Activated CD4-positive, alpha-beta memory T cell treated with anti-CD3 and anti-CD28 coated beads for 36 hours (primary cell): Measurements from ENCODE around the gene KLHDC3. TPM values are rescaled to one million over a fixed set of nuclear protein-coding genes. Genes with fewer than 3 reads are reported as not detected.
A peak's percentile ranks its signal among the peaks of the same experiment; 100 is the strongest.
"Not testable (repeated sequence)": the region's sequence is repeated elsewhere in the genome, so short reads cannot be mapped to it uniquely, and the experiment has no call there.

Experiments used
- CTCF ChIA-PET: fragments of 350-600 bp; sonication (Branson Sonifier 250); formaldehyde crosslinking; loops from one replicate; lab custom pipeline; 2021; ENCODE audit warnings: antibody characterized with exemption, inconsistent platforms; lab: Charles Lee
- POLR2A ChIA-PET: fragments of 350-600 bp; sonication (Branson Sonifier 250); formaldehyde crosslinking; loops from one replicate; lab custom pipeline; 2021; ENCODE audit warnings: antibody characterized with exemption; lab: Charles Lee
- DNase-seq: peaks from one replicate; pipeline ENCODE4 v3.0.0-alpha.2; 2020
- H3K27ac Mint-ChIP-seq: one replicate; pipeline ENCODE4 v1.8.0; 2021; ENCODE audit warnings: mixed read lengths
- H3K27me3 Mint-ChIP-seq: one replicate; pipeline ENCODE4 v1.8.0; 2021; ENCODE audit warnings: mixed read lengths
- H3K36me3 Mint-ChIP-seq: one replicate; pipeline ENCODE4 v1.8.0; 2021; ENCODE audit warnings: mixed read lengths
- H3K4me1 Mint-ChIP-seq: one replicate; pipeline ENCODE4 v1.8.0; 2021; ENCODE audit warnings: low read depth, mixed read lengths
- H3K4me3 Mint-ChIP-seq: one replicate; pipeline ENCODE4 v1.8.0; 2021; ENCODE audit warnings: mild to moderate bottlenecking, mixed read lengths
- H3K9me3 Mint-ChIP-seq: one replicate; pipeline ENCODE4 v1.8.0; 2021; ENCODE audit warnings: mixed read lengths
- intact Hi-C: fragments of 100-400 bp; cut with micrococcal nuclease; formaldehyde crosslinking; loops from one replicate; pipeline ENCODE4 v1.15.1; 2023
- total RNA-seq, 2 experiments: library from RNA; stranded (reverse); gene quantifications; one replicate each; pipeline ENCODE4 v1.2.3, GENCODE V29; 2021

KLHDC3 gene
- total RNA-seq, 2 experiments from 2014 or later = 48.1 to 52.3 TPM

DNA sequence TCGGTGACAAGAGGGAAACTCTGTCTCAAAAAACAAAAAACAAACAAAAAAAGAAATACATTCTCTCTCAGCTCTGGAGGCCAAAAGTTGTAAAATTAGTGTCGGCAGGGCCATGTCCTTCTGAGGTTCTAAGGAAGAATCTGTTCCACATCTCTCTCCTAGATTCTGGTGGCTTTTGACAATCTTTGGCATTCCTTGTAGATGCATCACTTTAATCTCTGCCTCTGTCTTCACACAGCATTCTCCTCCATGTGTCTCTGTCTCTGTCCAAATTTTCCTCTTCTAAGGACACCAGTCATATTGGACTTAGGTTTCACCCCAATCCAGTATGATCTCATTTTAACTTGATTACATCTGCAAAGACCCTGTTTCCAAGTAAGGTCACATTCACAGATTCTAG is 20.6 kb upstream of the KLHDC3 start:
- POLR2A ChIA-PET = interaction anchor here (1.0 kb wide), 1 partner anchor 15 kb away, joined by 3 read pairs; the partner anchor contains the start of gene PEX6

DNA sequence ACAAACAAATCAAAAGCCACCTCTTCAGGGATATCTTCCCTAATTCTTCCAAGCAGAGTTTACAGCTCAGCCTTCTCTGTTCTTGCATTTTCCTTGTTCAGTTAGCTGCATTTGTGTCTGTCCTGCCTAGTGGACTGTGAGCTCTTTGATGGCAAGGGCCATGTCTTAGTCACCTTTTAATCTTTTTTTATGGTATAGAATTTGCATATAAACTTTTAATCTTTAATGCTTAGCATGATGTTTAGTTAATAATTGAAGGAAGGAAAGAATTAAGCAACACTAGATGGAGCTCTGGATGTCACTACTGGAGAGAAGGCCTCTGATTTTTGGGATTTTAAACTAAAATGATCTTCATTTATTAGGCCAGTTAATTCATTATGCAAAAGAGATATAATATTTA is 17.5 kb upstream of the KLHDC3 start:
- Mint-ChIP-seq H3K4me3 (no peak overlapping the region), H3K27ac (no peak overlapping the region), H3K27me3 (no peaks in the 10 kb centered on the region), H3K4me1 (peaks cover 13% of the 10 kb centered on the region), H3K36me3 (peaks cover 8% of the 10 kb centered on the region), H3K9me3 (no peaks in the 10 kb centered on the region)
- no peak for DNase-seq
- intact Hi-C loops = no loop called here
- CTCF ChIA-PET = interaction anchor here (1.0 kb wide), 2 partner anchors 12 to 147 kb away, joined by 4 to 5 read pairs; partner anchors contain the start of gene PPP2R5D
- POLR2A ChIA-PET = interaction anchor here (0.7 to 1.1 kb wide), 3 partner anchors 9 to 18 kb away, joined by 3 read pairs; partner anchors contain the start of gene PEX6

More for the DNA sequence above, 20.6 kb upstream of the KLHDC3 start:
- intact Hi-C loops = no loop called here
- Mint-ChIP-seq H3K27ac (peak overlapping the region; percentile 4), H3K9me3 (no peaks in the 10 kb centered on the region), H3K4me1 (peaks cover 16% of the 10 kb centered on the region), H3K36me3 (peaks cover 22% of the 10 kb centered on the region), H3K4me3 (no peak overlapping the region), H3K27me3 (no peaks in the 10 kb centered on the region)
- CTCF ChIA-PET = no interaction called here
- no peak for DNase-seq

GRCh38 chr6:42998205-42998604 is 15.8 kb upstream of the KLHDC3 start:
- H3K4me1 Mint-ChIP-seq = peaks cover 13% of the 10 kb centered on the region
- H3K9me3 Mint-ChIP-seq, DNase-seq, H3K36me3 Mint-ChIP-seq, POLR2A ChIA-PET, CTCF ChIA-PET, H3K4me3 Mint-ChIP-seq, intact Hi-C loops, H3K27me3 Mint-ChIP-seq, H3K27ac Mint-ChIP-seq: not testable (repeated sequence)

DNA sequence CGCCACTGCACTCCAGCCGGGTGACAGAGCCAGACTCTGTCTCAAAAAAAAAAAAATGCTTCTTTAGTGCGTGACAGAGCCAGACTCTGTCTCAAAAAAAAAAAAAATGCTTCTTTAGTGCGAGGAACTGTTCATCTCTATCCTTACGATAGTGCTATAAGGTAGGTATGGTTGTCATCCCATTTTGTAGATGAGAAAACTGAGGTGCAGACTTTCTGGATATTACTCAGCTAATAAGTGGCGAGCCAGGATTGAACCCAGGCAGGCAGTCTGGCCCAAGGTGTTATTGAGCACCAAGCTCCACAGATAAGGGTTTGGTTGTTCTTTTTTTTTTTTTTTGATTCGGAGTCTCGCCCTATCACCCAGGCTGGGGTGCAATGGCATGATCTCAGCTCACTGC is 12.2 kb upstream of the KLHDC3 start:
- Mint-ChIP-seq H3K36me3 (peaks cover 7% of the 10 kb centered on the region), H3K4me1 (peaks cover 3% of the 10 kb centered on the region), H3K4me3 (no peak overlapping the region), H3K27me3 (no peaks in the 10 kb centered on the region), H3K9me3 (no peaks in the 10 kb centered on the region), H3K27ac (no peak overlapping the region)
- DNase-seq = no peak
- ChIA-PET POLR2A (interaction anchor here (0.6 kb wide), 1 partner anchor 330 kb away, joined by 3 read pairs; no protein-coding TSS in a partner anchor), CTCF (interaction anchor here (0.6 to 0.7 kb wide), 2 partner anchors 454 to 1018 kb away, joined by 3 read pairs; no protein-coding TSS in a partner anchor)
- intact Hi-C loops = no loop called here

- Mint-ChIP-seq H3K27me3 (no peaks in the 10 kb centered on the region), H3K27ac (no peak overlapping the region), H3K9me3 (no peaks in the 10 kb centered on the region), H3K4me1 (peaks cover 3% of the 10 kb centered on the region), H3K36me3 (peaks cover 24% of the 10 kb centered on the region), H3K4me3 (no peak overlapping the region)
- intact Hi-C loops = no loop called here
- POLR2A ChIA-PET = interaction anchor here (0.5 to 1.5 kb wide), 3 partner anchors 9 to 160 kb away, joined by 3 to 4 read pairs (median 4); partner anchors contain the start of gene PPP2R5D
- DNase-seq = no peak
- CTCF ChIA-PET = no interaction called here
These were observed 8.2 kb upstream of the KLHDC3 start for GRCh38 chr6:43005844-43006243.

- no peaks in the 10 kb centered on the region for H3K9me3 Mint-ChIP-seq
- no peak for DNase-seq
- POLR2A ChIA-PET = interaction anchor here (0.5 to 1.5 kb wide), 3 partner anchors 10 to 159 kb away, joined by 3 to 4 read pairs (median 4); partner anchors contain the start of gene PPP2R5D
These were observed 7.8 kb upstream of the KLHDC3 start for GRCh38 chr6:43006251-43006650.

DNA sequence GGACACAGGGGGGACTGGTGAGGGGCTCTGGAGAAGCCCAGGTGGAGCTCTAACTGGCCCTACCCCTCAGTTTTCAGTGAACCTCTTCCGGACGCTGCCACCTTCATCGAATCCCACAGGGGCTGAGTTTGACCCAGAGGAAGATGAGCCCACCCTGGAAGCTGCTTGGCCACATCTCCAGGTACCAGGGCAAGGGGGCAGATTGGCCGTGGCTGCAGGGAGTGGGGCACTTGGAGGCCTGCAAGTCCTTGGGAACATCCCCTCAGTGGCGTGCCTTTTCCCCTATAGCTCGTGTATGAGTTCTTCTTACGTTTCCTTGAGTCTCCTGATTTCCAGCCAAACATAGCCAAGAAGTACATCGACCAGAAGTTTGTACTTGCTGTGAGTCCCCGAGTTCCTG is 6.9 kb upstream of the KLHDC3 start:
- H3K36me3 Mint-ChIP-seq = peaks cover 34% of the 10 kb centered on the region
- POLR2A ChIA-PET = no interaction called here
- CTCF ChIA-PET = interaction anchor here (0.6 kb wide), 1 partner anchor 151 kb away, joined by 3 read pairs; no protein-coding TSS in a partner anchor

More at GRCh38 chr6:43006251-43006650, 7.8 kb upstream of the KLHDC3 start:
- no peak overlapping the region for H3K4me3 Mint-ChIP-seq
- peaks cover 3% of the 10 kb centered on the region for H3K4me1 Mint-ChIP-seq
- intact Hi-C loops = no loop called here
- CTCF ChIA-PET = no interaction called here
- peaks cover 27% of the 10 kb centered on the region for H3K36me3 Mint-ChIP-seq
- H3K27me3 Mint-ChIP-seq = no peaks in the 10 kb centered on the region
- H3K27ac Mint-ChIP-seq = no peak overlapping the region

GRCh38 chr6:43009124-43009523 is 4.9 kb upstream of the KLHDC3 start:
- POLR2A ChIA-PET = no interaction called here
- Mint-ChIP-seq H3K4me1 (peaks cover 26% of the 10 kb centered on the region), H3K4me3 (no peak overlapping the region), H3K27me3 (no peaks in the 10 kb centered on the region), H3K9me3 (no peaks in the 10 kb centered on the region), H3K36me3 (peaks cover 46% of the 10 kb centered on the region), H3K27ac (no peak overlapping the region)
- DNase-seq = peak; percentile 46
- intact Hi-C loops = no loop called here
- CTCF ChIA-PET = interaction anchor here (0.6 to 5.4 kb wide), 4 partner anchors 10 to 214 kb away, joined by 3 to 28 read pairs (median 4); partner anchors contain the start of genes KLC4 and MRPL2

More for the DNA sequence above, 6.9 kb upstream of the KLHDC3 start:
- Mint-ChIP-seq H3K27me3 (no peaks in the 10 kb centered on the region), H3K4me3 (no peak overlapping the region), H3K27ac (no peak overlapping the region), H3K4me1 (peaks cover 12% of the 10 kb centered on the region), H3K9me3 (no peaks in the 10 kb centered on the region)
- intact Hi-C loops = no loop called here
- DNase-seq = no peak

DNA sequence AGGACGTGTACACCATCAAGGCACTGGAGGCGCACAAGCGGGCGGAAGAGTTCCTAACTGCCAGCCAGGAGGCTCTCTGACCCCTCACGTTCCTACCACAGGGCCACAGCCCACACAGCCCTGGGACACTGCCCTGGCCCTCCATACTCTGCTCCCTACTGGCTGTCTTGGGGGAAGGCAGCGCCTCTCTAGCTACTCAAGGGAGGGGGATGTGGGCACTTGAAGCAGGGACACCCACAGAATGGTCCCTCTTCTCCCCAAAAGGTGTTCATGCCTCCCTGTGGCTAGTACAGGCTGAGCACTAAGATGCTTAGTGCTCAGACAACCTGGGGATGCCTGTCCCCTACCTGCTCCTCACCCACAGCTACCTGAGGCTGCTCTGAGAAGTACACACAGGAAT is 2.8 kb upstream of the KLHDC3 start:
- POLR2A ChIA-PET = interaction anchor here (1.0 to 1.9 kb wide), 5 partner anchors 13 to 82 kb away, joined by 3 to 8 read pairs (median 4); partner anchors contain the start of genes CNPY3, CUL7, MRPL2 and PEX6
- no peak for DNase-seq
- peak overlapping the region; percentile 5 for H3K4me3 Mint-ChIP-seq
- no peaks in the 10 kb centered on the region for H3K27me3 Mint-ChIP-seq
- H3K27ac Mint-ChIP-seq = peak overlapping the region; percentile 87
- CTCF ChIA-PET = interaction anchor here (1.8 to 5.4 kb wide), 2 partner anchors 32 to 132 kb away, joined by 5 to 28 read pairs; partner anchors contain the start of gene PEX6
- H3K9me3 Mint-ChIP-seq = no peaks in the 10 kb centered on the region
- intact Hi-C loops = loop anchor here (5.0 kb wide), 2 partner anchors 109 to 416 kb away; partner anchors contain the start of gene ABCC10
- peaks cover 36% of the 10 kb centered on the region for H3K4me1 Mint-ChIP-seq
- peaks cover 41% of the 10 kb centered on the region for H3K36me3 Mint-ChIP-seq

GRCh38 chr6:43012364-43012763 is 1.7 kb upstream of the KLHDC3 start:
- Mint-ChIP-seq H3K27me3 (no peaks in the 10 kb centered on the region), H3K4me3 (peak overlapping the region; percentile 94), H3K9me3 (no peaks in the 10 kb centered on the region), H3K36me3 (peaks cover 43% of the 10 kb centered on the region), H3K4me1 (peaks cover 46% of the 10 kb centered on the region), H3K27ac (peak overlapping the region; percentile 87)
- POLR2A ChIA-PET = interaction anchor here (0.8 to 2.6 kb wide), 5 partner anchors 9 to 32 kb away, joined by 3 to 15 read pairs (median 4); partner anchors contain the start of gene PPP2R5D
- intact Hi-C loops = loop anchor here (5.0 kb wide), 2 partner anchors 110 to 415 kb away; partner anchors contain the start of gene ABCC10
- CTCF ChIA-PET = interaction anchor here (5.4 kb wide), 1 partner anchor 131 kb away, joined by 28 read pairs; no protein-coding TSS in a partner anchor
- no peak for DNase-seq

DNA sequence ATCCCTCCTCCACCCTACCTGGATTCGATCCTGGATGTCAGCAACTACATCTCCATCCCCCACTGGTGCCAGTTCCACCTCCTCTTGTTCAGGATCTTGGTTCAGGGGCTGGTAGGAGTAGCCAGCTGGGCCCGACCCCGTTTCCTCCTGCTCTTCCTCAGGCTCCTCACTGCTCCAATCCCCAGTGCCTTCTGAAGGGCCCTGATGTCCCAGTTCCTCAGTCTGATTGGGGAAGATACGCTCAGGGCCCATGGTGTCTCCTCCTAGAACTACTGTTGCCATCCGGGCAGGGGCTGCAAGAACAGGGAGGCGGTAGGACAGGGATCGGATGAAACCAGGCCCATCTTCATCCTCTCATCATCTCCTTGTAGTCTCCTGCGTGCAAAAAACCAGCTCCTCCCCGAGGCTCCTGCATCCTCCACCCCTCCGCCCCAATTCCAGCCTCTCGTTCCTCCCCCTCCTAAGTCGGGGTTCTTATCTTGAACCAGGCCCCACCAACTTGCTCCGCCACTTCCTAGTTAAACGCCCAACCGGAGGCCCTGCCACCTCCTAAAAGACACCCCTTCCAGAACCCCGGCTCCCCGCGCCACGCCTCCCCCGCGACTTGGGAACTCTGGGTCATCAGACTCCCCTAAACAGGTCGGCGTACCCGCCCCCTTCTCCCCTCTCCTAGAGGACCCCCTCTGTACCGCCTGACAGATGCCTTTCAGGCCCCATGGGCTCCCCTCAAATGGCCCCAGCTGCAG is 779 bp upstream of the KLHDC3 start:
- intact Hi-C loops = loop anchor here (5.0 kb wide), 2 partner anchors 111 to 414 kb away; partner anchors contain the start of gene ABCC10

More for the DNA sequence above, 779 bp upstream of the KLHDC3 start:
- no peaks in the 10 kb centered on the region for H3K9me3 Mint-ChIP-seq
- CTCF ChIA-PET = interaction anchor here (0.5 to 5.4 kb wide), 3 partner anchors 33 to 131 kb away, joined by 3 to 28 read pairs (median 7); no protein-coding TSS in a partner anchor
- peak overlapping the region; percentile 94 for H3K4me3 Mint-ChIP-seq
- no peak for DNase-seq
- H3K27me3 Mint-ChIP-seq = no peaks in the 10 kb centered on the region
- H3K4me1 Mint-ChIP-seq = peaks cover 55% of the 10 kb centered on the region
- peak overlapping the region; percentile 87 for H3K27ac Mint-ChIP-seq
- POLR2A ChIA-PET = interaction anchor here (0.8 to 3.2 kb wide), 12 partner anchors 9 to 84 kb away, joined by 3 to 15 read pairs (median 5); partner anchors contain the start of genes CNPY3, CUL7, KLC4 and MRPL2
- H3K36me3 Mint-ChIP-seq = peaks cover 46% of the 10 kb centered on the region
